Fibroblast of lung (primary cell): ENCODE measurements around the gene TRPM7. TPM values are rescaled to one million over a fixed set of nuclear protein-coding genes. Genes with fewer than 3 reads are reported as not detected.

Source experiments
- DNase-seq, 2 donors: peaks; one replicate each; pipeline versions ENCODE4 v3.0.0 to v3.0.0-alpha.2; 2010; ENCODE audit warnings: low read depth in 2 of 2
- H2AFZ ChIP-seq: 2 replicates; pipeline ENCODE4 v1.5.1; 2012; ENCODE audit warnings: low read length, control low read depth, inconsistent platforms
- H3K27ac ChIP-seq: 2 replicates; pipeline ENCODE4 v1.5.1; 2011; ENCODE audit warnings: low read length, control low read depth; ENCODE audit not compliant: insufficient read depth
- H3K27me3 ChIP-seq: 2 replicates; pipeline ENCODE4 v1.5.1; 2011; ENCODE audit warnings: mild to moderate bottlenecking, low read length; ENCODE audit not compliant: control insufficient read depth, insufficient read depth
- H3K36me3 ChIP-seq: 2 replicates; pipeline ENCODE4 v1.5.1; 2011; ENCODE audit warnings: low read length; ENCODE audit not compliant: control insufficient read depth, insufficient read depth
- H3K4me1 ChIP-seq: 2 replicates; pipeline ENCODE4 v1.5.1; 2011; ENCODE audit warnings: low read length; ENCODE audit not compliant: control insufficient read depth, insufficient read depth; ENCODE audit errors: extremely low read depth
- H3K4me2 ChIP-seq: 2 replicates; pipeline ENCODE4 v1.5.1; 2011; ENCODE audit warnings: low read length, control low read depth; ENCODE audit not compliant: insufficient read depth; ENCODE audit errors: extremely low read depth
- H3K4me3 ChIP-seq, 4 experiments: fragments of 200-600 bp in 1 of 4; sonication (generic) in 1 of 4; replicated peaks in 1 of 4; 2 replicates each; pipeline ENCODE4 v1.5.1; 2011 to 2016; ENCODE audit warnings: low read length in 4 of 4, low read depth in 3 of 4, mild to moderate bottlenecking in 3 of 4, control low read depth in 2 of 4, inconsistent platforms in 1 of 4, mixed read lengths in 1 of 4; ENCODE audit not compliant: insufficient read depth in 1 of 4; ENCODE audit errors: control extremely low read depth in 1 of 4
- H3K79me2 ChIP-seq: 2 replicates; pipeline ENCODE4 v1.5.1; 2012; ENCODE audit warnings: mild to moderate bottlenecking, low read length, inconsistent platforms; ENCODE audit not compliant: control insufficient read depth, insufficient read depth
- H3K9ac ChIP-seq: 2 replicates; pipeline ENCODE4 v1.5.1; 2011; ENCODE audit warnings: mild to moderate bottlenecking, low read length, control low read depth; ENCODE audit not compliant: insufficient read depth
- H3K9me3 ChIP-seq: 2 replicates; pipeline ENCODE4 v1.5.1; 2012; ENCODE audit warnings: low read depth, low read length; ENCODE audit not compliant: control insufficient read depth, insufficient read depth
- H4K20me1 ChIP-seq: 2 replicates; pipeline ENCODE4 v1.5.1; 2011; ENCODE audit warnings: low read length; ENCODE audit not compliant: control insufficient read depth, insufficient read depth; ENCODE audit errors: extremely low read depth
- CTCF ChIP-seq, 2 donors: IDR thresholded peaks in 1 of 2; conservative IDR thresholded peaks in 1 of 2; 1 replicate in 1 of 2; 2 replicates in 1 of 2; pipeline ENCODE4 v1.5.1; 2011 to 2012; ENCODE audit warnings: low read length in 2 of 2, control low read depth in 1 of 2, inconsistent platforms in 1 of 2, low read depth in 1 of 2, mild to moderate bottlenecking in 1 of 2
- EZH2 ChIP-seq: IDR thresholded peaks from 2 replicates; pipeline ENCODE4 v1.5.1; 2012; ENCODE audit warnings: low read length, control low read depth, mild to moderate bottlenecking; ENCODE audit errors: missing control alignments
- polyA plus RNA-seq, 2 donors: library from polyadenylated mRNA; depleted of rRNA in 1 of 2; stranded (reverse) in 1 of 2; unstranded in 1 of 2; fragments of >200 nt; gene quantifications; 2 replicates each; pipeline ENCODE4 v1.2.1, GENCODE V29; 2011 to 2012; ENCODE audit warnings: missing spikeins in 1 of 2
- total RNA-seq: library from RNA; depleted of rRNA; stranded (reverse); fragments of >200 nt; gene quantifications from 2 replicates; pipeline ENCODE4 v1.2.1, GENCODE V29; 2014

The TRPM7 gene
- total and polyA plus RNA-seq, 2 donors (not counting 1 experiment from before 2014, with no cell fraction given), result 30.3 to 64.4 TPM

- Histone ChIP-seq H3K79me2 (peaks cover 51% of the 10 kb centered on the region), H3K27me3 (no peaks in the 10 kb centered on the region), H3K4me2 (peak overlapping the region; percentile 65), H3K4me3 (peak overlapping the region; percentile 91 to 97 (median 92)), H4K20me1 (no peaks in the 10 kb centered on the region), H3K9me3 (no peaks in the 10 kb centered on the region), H3K27ac (peak overlapping the region; percentile 95), H3K9ac (peak overlapping the region; percentile 90), H3K4me1 (peaks cover 5% of the 10 kb centered on the region), H3K36me3 (peaks cover 2% of the 10 kb centered on the region), H2AFZ (peak overlapping the region; percentile 82)
- DNase-seq, result peak; percentile 39 to 60
- peak in 1 of 2 donors; percentile 7 for TF ChIP-seq CTCF (conservative IDR thresholded peaks at IDR 0.05 in 1 of 2, IDR thresholded peaks at IDR 0.05 in 1 of 2; ENCODE audit: low read depth in 1 of 2, low read length in 2 of 2)
- no peak for TF ChIP-seq EZH2
These were observed 575 bp downstream of the TRPM7 start for GRCh38 chr15:50685976-50686468.

- Histone ChIP-seq H3K27ac (no peak overlapping the region), H3K79me2 (peaks cover 56% of the 10 kb centered on the region), H3K36me3 (peaks cover 2% of the 10 kb centered on the region), H3K4me2 (peak overlapping the region; percentile 65), H3K9ac (peak overlapping the region; percentile 90), H3K9me3 (no peaks in the 10 kb centered on the region), H3K4me1 (peaks cover 5% of the 10 kb centered on the region), H2AFZ (no peak overlapping the region), H3K4me3 (peak overlapping the region; percentile 91 to 97 (median 92)), H3K27me3 (no peaks in the 10 kb centered on the region), H4K20me1 (no peaks in the 10 kb centered on the region)
- peak; percentile 11 to 40 for DNase-seq
- TF ChIP-seq EZH2 (no peak), CTCF (conservative IDR thresholded peaks at IDR 0.05 in 1 of 2, IDR thresholded peaks at IDR 0.05 in 1 of 2; ENCODE audit: low read depth in 1 of 2, low read length in 2 of 2) (peak in 1 of 2 donors; percentile 26)
These were observed 1.2 kb downstream of the TRPM7 start for GRCh38 chr15:50685191-50685975.

- no peak overlapping the region for H3K27ac ChIP-seq
- H3K9me3 ChIP-seq, result no peaks in the 10 kb centered on the region
- H3K9ac ChIP-seq, result no peak overlapping the region
- no peak overlapping the region for H2AFZ ChIP-seq
- no peak overlapping the region for H3K4me3 ChIP-seq
- no peaks in the 10 kb centered on the region for H3K27me3 ChIP-seq
- peaks cover 2% of the 10 kb centered on the region for H3K36me3 ChIP-seq
- H4K20me1 ChIP-seq, result no peaks in the 10 kb centered on the region
- no peak for TF ChIP-seq EZH2
- TF ChIP-seq CTCF (conservative IDR thresholded peaks at IDR 0.05 in 1 of 2, IDR thresholded peaks at IDR 0.05 in 1 of 2; ENCODE audit: low read depth in 1 of 2, low read length in 2 of 2), result no peak
- no peak for DNase-seq
- H3K4me2 ChIP-seq, result peak overlapping the region; percentile 13
- H3K4me1 ChIP-seq, result peaks cover 3% of the 10 kb centered on the region
- peaks cover 86% of the 10 kb centered on the region for H3K79me2 ChIP-seq
These were observed 5.1 kb downstream of the TRPM7 start for GRCh38 chr15:50681467-50681866.
